SK-N-MC (cell line): ENCODE data around the gene FBXL7.

Experiments
- EZH2 ChIP-seq: fragments of 200-600 bp; sonication (generic); IDR thresholded peaks from one replicate; pipeline ENCODE4 v1.6.1; 2017; ENCODE audit warnings: antibody characterized with exemption
- POLR2AphosphoS5 ChIP-seq: IDR thresholded peaks from 2 replicates; pipeline ENCODE4 v1.6.1; 2012; ENCODE audit warnings: mild to moderate bottlenecking, low read depth, low read length, borderline replicate concordance

DNA sequence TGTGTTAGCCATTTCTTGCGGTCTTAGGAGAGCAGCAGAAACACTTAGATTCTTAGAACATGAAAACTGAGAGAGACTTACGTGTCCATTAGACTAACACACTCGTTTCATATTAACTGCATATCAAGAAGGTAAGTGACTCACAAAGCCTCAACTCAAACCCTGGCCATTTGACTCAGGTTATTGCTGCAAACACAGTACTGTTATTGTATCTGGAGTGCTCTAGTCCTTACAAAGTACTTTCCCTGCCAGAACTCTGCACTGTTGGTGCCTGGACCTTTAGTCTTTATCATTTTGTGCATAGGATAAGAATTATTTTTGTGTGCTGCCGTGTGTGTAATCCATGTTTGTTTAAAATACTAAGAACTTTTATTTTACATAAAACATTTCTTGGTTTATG, 155.7 kb downstream of the FBXL7 start:
- TF ChIP-seq EZH2 (no peak), POLR2AphosphoS5 (no peak)
